NCI-H2227 treated with DMSO at 0.1 percent for 48 hours (cell line): ENCODE results near the gene SNX12.
"Not testable (repeated sequence)": the region's sequence is repeated elsewhere in the genome, so short reads cannot be mapped to it uniquely, and the experiment has no call there.

Source experiments
- DNase-seq: peaks from one replicate; lab custom pipeline; 2025; lab: John Stamatoyannopoulos, UW

The SNX12 gene

GRCh38 chrX:71091263-71091662, 23.1 kb upstream of the SNX12 start:
- no peak for DNase-seq

DNA sequence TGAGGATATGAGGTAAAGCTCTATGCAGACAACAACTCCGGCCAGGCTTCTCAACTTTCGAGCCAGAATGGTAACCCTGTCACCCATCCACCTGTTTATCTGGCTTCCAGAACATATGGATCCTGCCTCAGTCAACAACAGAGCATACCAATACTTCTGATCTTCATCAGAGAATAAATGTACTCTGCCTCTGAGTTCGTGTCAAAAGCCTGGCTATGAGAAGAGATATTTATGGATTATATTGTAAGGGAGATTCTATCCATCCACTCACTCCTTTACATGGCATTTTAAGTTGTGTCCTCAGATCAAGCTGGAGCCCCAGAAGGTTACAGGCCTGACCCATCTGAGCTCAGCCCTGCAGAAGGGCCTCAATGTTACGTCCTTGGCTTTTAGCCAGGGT, 17.8 kb upstream of the SNX12 start:
- no peak for DNase-seq

- no peak for DNase-seq
Observed at GRCh38 chrX:71082822-71083221, 14.7 kb upstream of the SNX12 start.

DNA sequence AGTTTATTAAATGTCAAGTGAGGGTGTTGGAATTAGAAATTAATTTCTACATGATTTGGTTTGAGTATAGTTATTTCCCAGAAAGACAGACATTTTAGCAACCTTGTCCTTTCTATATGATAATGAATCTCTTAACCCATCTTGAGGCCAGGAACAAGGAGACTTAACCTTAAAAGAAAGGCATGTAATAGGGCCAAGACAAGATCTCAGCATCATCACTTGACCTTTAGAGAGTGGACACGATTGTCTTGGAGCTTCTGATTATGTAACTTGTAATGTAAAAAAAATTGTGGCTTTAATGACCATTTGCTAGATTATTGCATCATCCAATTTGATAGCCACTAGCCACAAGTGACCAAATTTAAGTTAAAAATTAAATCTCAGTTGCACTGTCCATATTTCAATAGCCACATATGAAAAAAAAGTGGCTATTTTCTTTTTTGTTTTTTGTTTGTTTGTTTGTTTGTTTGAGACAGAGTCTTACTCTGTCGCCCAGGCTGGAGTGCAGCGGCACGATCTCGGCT, 14.1 kb upstream of the SNX12 start:
- DNase-seq: no peak

GRCh38 chrX:71081330-71082123, 13.4 kb upstream of the SNX12 start:
- DNase-seq: peak; percentile 52

DNA sequence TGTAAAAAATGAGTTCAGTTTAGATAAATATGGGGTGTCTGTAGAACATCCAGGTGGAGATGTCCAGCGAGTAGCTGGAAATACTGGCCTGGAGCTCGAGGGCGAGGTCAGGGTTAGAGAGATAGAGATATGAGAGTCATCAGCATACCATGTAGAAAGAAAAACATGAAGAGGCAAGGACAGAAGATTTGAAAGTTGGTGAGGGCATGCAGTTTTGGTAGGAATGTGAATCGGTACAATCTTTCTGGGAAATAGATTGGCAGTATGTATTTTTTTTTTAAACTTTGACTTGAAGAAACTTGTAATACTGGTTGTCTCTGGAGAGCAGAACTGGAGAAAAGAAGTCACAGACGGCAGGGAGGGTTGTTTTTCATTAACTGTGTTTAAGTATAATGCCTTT, 2.4 kb upstream of the SNX12 start:
- DNase-seq: no peak

- peak; percentile 48 for DNase-seq
Observed at GRCh38 chrX:71067712-71068043, 456 bp downstream of the SNX12 start.

- DNase-seq: no peak
Observed at GRCh38 chrX:71067089-71067488, 1.0 kb downstream of the SNX12 start.

DNA sequence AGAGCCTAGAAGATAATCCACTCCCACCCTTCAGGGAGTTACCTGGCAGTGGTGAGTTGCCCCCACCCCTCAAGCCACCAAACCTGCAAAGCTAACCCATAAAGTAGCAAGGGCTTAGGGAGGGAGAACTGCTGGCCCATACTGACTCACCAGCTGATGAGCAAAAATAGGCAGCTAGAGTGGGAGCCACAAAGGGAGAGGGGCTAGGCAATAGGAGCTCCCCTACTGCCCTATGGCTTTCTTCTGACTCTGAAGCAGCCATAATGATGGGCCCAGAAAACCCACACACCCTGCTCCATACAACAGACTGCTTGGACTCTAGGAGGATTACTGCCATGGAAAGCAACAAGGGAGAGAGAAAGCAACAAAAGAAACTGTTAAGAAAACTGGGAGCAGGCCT, 8.0 kb downstream of the SNX12 start:
- DNase-seq: no peak

GRCh38 chrX:71057848-71058530, 10.1 kb downstream of the SNX12 start:
- DNase-seq: no peak

- DNase-seq: no peak
Observed at GRCh38 chrX:71056867-71057266, 11.3 kb downstream of the SNX12 start.

DNA sequence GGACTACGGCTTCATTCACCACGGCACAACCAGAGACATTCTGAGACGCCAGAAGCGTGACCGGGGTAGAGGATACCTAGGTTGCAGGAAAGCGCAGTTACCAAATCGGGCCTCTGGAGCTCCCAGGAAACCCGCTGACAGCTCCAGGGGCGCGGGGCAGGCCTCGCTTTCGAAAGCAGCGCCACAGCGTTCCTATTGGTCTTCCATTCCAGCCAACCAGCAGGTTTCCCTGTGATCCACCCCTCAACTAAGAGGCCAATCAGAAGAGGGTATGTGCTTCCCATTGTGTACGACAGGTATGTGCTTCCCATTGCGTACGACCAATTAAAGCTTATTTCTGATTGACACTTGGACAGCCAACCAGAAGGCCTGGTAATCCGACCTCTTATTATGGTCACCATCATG, 14.9 kb downstream of the SNX12 start:
- DNase-seq: no peak

GRCh38 chrX:71052721-71053120, 15.4 kb downstream of the SNX12 start:
- no peak for DNase-seq

DNA sequence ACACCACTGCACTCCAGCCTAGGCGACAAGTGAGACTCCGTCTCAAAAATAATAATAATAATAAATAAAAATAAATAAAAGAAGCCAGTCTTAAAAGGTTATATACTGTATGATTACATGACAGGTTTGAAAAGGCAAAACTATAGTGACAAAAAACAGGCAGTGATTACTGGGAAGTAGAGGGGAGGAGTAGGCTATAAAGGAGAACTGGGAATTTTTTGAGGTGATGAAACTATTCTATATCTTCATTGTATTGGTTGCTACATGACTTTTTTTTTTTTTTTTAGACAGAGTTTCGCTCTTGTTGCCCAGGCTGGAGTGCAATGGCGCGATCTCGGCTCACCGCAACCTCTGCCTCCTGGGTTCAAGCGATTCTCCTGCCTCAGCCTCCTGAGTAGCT, 20.2 kb downstream of the SNX12 start:
- DNase-seq: not testable (repeated sequence)

DNA sequence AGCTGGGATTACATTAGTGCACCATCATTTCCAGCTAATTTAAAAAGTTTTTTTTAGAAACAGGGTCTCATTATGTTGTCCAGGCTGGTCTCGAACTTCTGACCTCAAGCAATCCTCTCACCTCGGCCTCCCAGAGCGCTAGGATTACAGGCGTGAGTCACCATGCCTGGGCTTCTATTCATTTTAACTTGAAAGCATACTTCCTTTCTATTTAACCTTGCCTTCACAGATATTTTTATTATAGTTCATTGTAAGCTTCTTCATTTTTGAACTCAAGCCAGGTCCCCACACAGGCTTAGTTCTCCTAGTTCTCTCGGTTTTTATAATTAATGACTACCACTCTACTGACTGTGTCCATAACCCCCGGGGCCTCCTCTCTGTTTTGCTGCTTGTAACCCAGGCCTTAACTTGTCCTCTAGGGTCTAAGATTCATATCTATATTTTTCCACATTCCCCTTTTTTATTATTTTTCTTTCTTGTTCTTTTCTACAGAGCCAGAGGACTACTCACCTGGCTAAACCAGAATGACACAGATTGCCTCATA, 50.7 kb downstream of the SNX12 start:
- DNase-seq: no peak
